Panc1 (cell line): ENCODE data around the gene PROZ. TPM values are rescaled to one million over a fixed set of nuclear protein-coding genes. Genes with fewer than 3 reads are reported as not detected.

Experiments used
- ATAC-seq: fragments of 200-7000 bp; cut with Tn5 transposase; 2 replicates; pipeline ENCODE4 v1.9.1; 2020; ENCODE audit warnings: mild to moderate bottlenecking, moderate library complexity
- BruUV-seq: library from RNA; stranded (reverse); fragments of 400-500 nt; replicated peaks from 2 replicates; lab custom pipeline; 2021; lab: Mats Ljungman, UMichigan
- CTCF ChIA-PET: fragments of 300-600 bp; sonication (Branson Sonifier 250); formaldehyde crosslinking; loops from one replicate; lab custom pipeline; 2022; ENCODE audit warnings: antibody characterized with exemption; lab: Charles Lee
- POLR2A ChIA-PET: fragments of 300-600 bp; sonication (Branson Sonifier 250); formaldehyde crosslinking; loops from one replicate; lab custom pipeline; 2022; ENCODE audit warnings: antibody characterized with exemption; lab: Charles Lee
- DNase-seq: peaks from one replicate; pipeline ENCODE4 v3.0.0-alpha.2; 2010; ENCODE audit warnings: low read depth, low spot score
- H3K27ac ChIP-seq: 2 replicates; pipeline ENCODE4 v1.5.1; 2011; ENCODE audit warnings: mild to moderate bottlenecking, low read length, inconsistent platforms
- H3K27me3 ChIP-seq: fragments of 200-500 bp; sonication (Bioruptor generic); 2 replicates; pipeline ENCODE4 v1.6.0; 2014; ENCODE audit warnings: low read length, inconsistent platforms; ENCODE audit not compliant: control insufficient read depth, insufficient read depth
- H3K36me3 ChIP-seq: fragments of 200-500 bp; sonication (Bioruptor generic); 2 replicates; pipeline ENCODE4 v1.5.1; 2014; ENCODE audit warnings: inconsistent platforms, mild to moderate bottlenecking, low read length, moderate library complexity; ENCODE audit not compliant: control insufficient read depth, insufficient read depth
- H3K4me1 ChIP-seq: 2 replicates; pipeline ENCODE4 v1.5.1; 2011; ENCODE audit warnings: inconsistent platforms, mild to moderate bottlenecking, low read length, moderate library complexity; ENCODE audit not compliant: control insufficient read depth, insufficient read depth
- H3K4me3 ChIP-seq, 2 experiments: 2 replicates each; pipeline ENCODE4 v1.5.1; 2011 to 2012; ENCODE audit warnings: low read depth in 2 of 2, low read length in 2 of 2, mild to moderate bottlenecking in 2 of 2, inconsistent platforms in 1 of 2, moderate library complexity in 1 of 2
- H3K9me3 ChIP-seq: fragments of 200-500 bp; sonication (Bioruptor generic); 2 replicates; pipeline ENCODE4 v1.5.1; 2014; ENCODE audit warnings: low read depth, mild to moderate bottlenecking, inconsistent platforms, low read length, moderate library complexity; ENCODE audit not compliant: control insufficient read depth, insufficient read depth
- POLR2AphosphoS5 ChIP-seq: IDR thresholded peaks from 2 replicates; pipeline ENCODE4 v1.6.1; 2012; ENCODE audit warnings: mild to moderate bottlenecking, low read depth, low read length, moderate library complexity
- REST ChIP-seq, 2 experiments: IDR thresholded peaks; 2 replicates each; pipeline ENCODE4 v1.6.1; 2011 to 2012; ENCODE audit warnings: low read depth in 2 of 2, control low read depth in 1 of 2, low read length in 1 of 2, mild to moderate bottlenecking in 1 of 2, moderate library complexity in 1 of 2; ENCODE audit not compliant: insufficient read depth in 1 of 2
- SIN3A ChIP-seq: IDR thresholded peaks from 2 replicates; pipeline ENCODE4 v1.6.1; 2012; ENCODE audit warnings: low read depth, mild to moderate bottlenecking, low read length, moderate library complexity, borderline replicate concordance; ENCODE audit not compliant: insufficient read depth
- TCF7L2 ChIP-seq: IDR thresholded peaks from 2 replicates; pipeline ENCODE4 v1.6.1; 2011; ENCODE audit warnings: mild to moderate bottlenecking, low read depth, low read length, inconsistent platforms
- in situ Hi-C: cut with HindIII; loops from 2 replicates; pipeline ENCODE4 v1.10.0; 2016; ENCODE audit warnings: low sequenced_read_pairs, low pct_unique_long_range_greater_than_20kb
- intact Hi-C: fragments of 100-400 bp; cut with micrococcal nuclease; formaldehyde crosslinking; loops from one replicate; pipeline ENCODE4 v1.10.0; 2022; ENCODE audit not compliant: unreplicated experiment
- total RNA-seq: library from RNA; stranded (reverse); gene quantifications from one replicate; pipeline ENCODE4 v1.2.1, GENCODE V29; 2021; ENCODE audit not compliant: unreplicated experiment
- TF ChIP-seq, protein P1 (sequence below): fragments of 450-650 bp; IDR thresholded peaks from 2 replicates; pipeline ENCODE4 v1.5.1; 2017; ENCODE audit warnings: mild to moderate bottlenecking

PROZ gene
- total RNA-seq, 1 experiment from 2014 or later: not detected

GRCh38 chr13:113118261-113119021, 40.0 kb upstream of the PROZ start:
- no peak for DNase-seq
- no peak for ATAC-seq
- no peaks in the 10 kb centered on the region for H3K27me3 ChIP-seq
- no peaks in the 10 kb centered on the region for H3K9me3 ChIP-seq
- no TSS peak for BruUV-seq
- in situ Hi-C loops: no loop called here
- TF ChIP-seq, protein P1, sequence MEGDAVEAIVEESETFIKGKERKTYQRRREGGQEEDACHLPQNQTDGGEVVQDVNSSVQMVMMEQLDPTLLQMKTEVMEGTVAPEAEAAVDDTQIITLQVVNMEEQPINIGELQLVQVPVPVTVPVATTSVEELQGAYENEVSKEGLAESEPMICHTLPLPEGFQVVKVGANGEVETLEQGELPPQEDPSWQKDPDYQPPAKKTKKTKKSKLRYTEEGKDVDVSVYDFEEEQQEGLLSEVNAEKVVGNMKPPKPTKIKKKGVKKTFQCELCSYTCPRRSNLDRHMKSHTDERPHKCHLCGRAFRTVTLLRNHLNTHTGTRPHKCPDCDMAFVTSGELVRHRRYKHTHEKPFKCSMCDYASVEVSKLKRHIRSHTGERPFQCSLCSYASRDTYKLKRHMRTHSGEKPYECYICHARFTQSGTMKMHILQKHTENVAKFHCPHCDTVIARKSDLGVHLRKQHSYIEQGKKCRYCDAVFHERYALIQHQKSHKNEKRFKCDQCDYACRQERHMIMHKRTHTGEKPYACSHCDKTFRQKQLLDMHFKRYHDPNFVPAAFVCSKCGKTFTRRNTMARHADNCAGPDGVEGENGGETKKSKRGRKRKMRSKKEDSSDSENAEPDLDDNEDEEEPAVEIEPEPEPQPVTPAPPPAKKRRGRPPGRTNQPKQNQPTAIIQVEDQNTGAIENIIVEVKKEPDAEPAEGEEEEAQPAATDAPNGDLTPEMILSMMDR: no peak
- TF ChIP-seq POLR2AphosphoS5 (no peak), TCF7L2 (no peak), SIN3A (no peak)
- ChIA-PET POLR2A (no interaction called here), CTCF (interaction anchor here (0.6 kb wide), 1 partner anchor 13 kb away, joined by 3 read pairs; no protein-coding TSS in a partner anchor)
- intact Hi-C loops: no loop called here
- no peaks in the 10 kb centered on the region for H3K4me1 ChIP-seq
- no peak overlapping the region for H3K27ac ChIP-seq
- no peaks in the 10 kb centered on the region for H3K36me3 ChIP-seq
- H3K4me3 ChIP-seq: no peak overlapping the region

DNA sequence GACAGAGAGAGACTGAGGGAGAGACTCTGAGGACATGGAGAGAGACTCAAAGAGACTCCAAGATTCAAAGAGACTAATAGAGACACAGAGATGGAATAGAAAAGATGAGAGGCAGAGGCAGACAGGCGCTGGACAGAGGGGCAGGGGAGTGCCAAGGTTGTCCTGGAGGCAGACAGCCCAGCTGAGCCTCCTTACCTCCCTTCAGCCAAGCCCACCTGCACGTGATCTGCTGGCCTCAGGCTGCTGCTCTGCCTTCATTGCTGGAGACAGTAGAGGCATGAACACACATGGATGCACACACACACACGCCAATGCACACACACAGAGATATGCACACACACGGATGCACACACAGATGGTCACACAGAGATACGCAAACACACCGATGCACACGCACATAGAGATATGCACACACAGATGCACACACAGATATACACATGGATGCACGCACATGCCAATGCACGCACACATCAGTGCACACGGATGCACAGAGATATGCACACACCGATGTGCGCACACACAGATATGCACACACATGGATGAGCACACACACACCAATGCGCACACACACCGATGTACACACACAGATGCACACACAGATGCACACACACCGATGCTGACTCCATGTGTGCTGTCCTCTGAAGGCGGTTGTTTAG, 39.2 kb upstream of the PROZ start:
- no peak overlapping the region for H3K27ac ChIP-seq
- no peaks in the 10 kb centered on the region for H3K36me3 ChIP-seq
- ChIA-PET POLR2A (no interaction called here), CTCF (interaction anchor here (0.6 kb wide), 1 partner anchor 13 kb away, joined by 3 read pairs; no protein-coding TSS in a partner anchor)
- no peak overlapping the region for H3K4me3 ChIP-seq
- ATAC-seq (no peak), DNase-seq (no peak)
- intact Hi-C loops (no loop called here), in situ Hi-C loops (no loop called here)
- TF ChIP-seq TCF7L2 (no peak), SIN3A (no peak), POLR2AphosphoS5 (no peak), REST (IDR thresholded peaks at IDR 0.05; ENCODE audit: insufficient read depth in 1 of 2, low read depth in 2 of 2, low read length in 1 of 2) (no peak)
- TF ChIP-seq, protein P1: no peak
- no TSS peak for BruUV-seq
- H3K27me3 ChIP-seq: no peaks in the 10 kb centered on the region
- H3K9me3 ChIP-seq: no peaks in the 10 kb centered on the region
- no peaks in the 10 kb centered on the region for H3K4me1 ChIP-seq
